HL-60 (cell line): ENCODE results near the gene TENM4.

Experiments used
- DNase-seq, 2 experiments: peaks; one replicate each; pipeline ENCODE4 v3.0.0-alpha.2; 2010 to 2020; ENCODE audit warnings: low read depth in 1 of 2, low spot score in 1 of 2
- H3K27ac ChIP-seq: fragments of 250-450 bp; sonication (Bioruptor Pico); replicated peaks from 2 replicates; pipeline ENCODE4 v1.5.1; 2020; ENCODE audit warnings: mild to moderate bottlenecking, moderate library complexity
- H3K27me3 ChIP-seq: fragments of 250-450 bp; sonication (Bioruptor Pico); 2 replicates; pipeline ENCODE4 v1.5.1; 2021; ENCODE audit warnings: mild to moderate bottlenecking, moderate library complexity; ENCODE audit not compliant: insufficient read depth, poor library complexity, severe bottlenecking
- H3K4me3 ChIP-seq: replicated peaks from 2 replicates; pipeline ENCODE4 v1.5.1; 2011; ENCODE audit warnings: mild to moderate bottlenecking, control low read depth, low read length; ENCODE audit not compliant: insufficient read depth
- GABPA ChIP-seq: IDR thresholded peaks from 2 replicates; pipeline ENCODE4 v1.6.1; 2012; ENCODE audit warnings: low read depth
- POLR2AphosphoS5 ChIP-seq: IDR thresholded peaks from 2 replicates; pipeline ENCODE4 v1.6.1; 2012; ENCODE audit warnings: low read depth
- SPI1 ChIP-seq: IDR thresholded peaks from 2 replicates; pipeline ENCODE4 v1.6.1; 2012; ENCODE audit warnings: low read depth, mild to moderate bottlenecking, borderline replicate concordance
- TF ChIP-seq, protein P1 (sequence below): IDR thresholded peaks from one replicate; pipeline ENCODE4 v1.5.1; 2011; ENCODE audit warnings: low read length, control low read depth, inconsistent platforms; ENCODE audit not compliant: insufficient read depth
- TF ChIP-seq, protein P2 (sequence below): IDR thresholded peaks from 2 replicates; pipeline ENCODE4 v1.6.1; 2012; ENCODE audit warnings: low read depth; ENCODE audit not compliant: insufficient replicate concordance

TENM4 gene

DNA sequence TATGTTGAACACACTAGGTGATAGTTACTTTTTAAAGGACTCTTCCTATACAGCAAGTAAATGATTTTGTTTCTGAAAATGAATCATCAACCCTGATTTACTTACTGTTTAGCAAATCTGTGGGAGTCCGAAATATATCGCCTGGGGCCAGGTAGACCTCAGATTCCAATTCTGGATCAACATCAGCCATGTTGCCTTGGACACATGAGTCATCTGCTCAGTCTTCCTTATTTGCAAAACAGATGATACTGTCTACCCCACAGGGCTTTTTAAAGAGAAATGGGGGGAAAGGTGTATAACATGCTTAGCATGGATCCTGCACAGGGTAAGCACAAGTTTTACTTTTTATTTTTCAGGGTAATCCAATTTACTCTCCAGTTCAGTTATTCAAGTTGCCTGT is 324.2 kb downstream of the TENM4 start:
- no peaks in the 10 kb centered on the region for H3K27me3 ChIP-seq
- no peak for TF ChIP-seq POLR2AphosphoS5
- no peak for TF ChIP-seq GABPA
- no peak for TF ChIP-seq SPI1
- TF ChIP-seq, protein P1, sequence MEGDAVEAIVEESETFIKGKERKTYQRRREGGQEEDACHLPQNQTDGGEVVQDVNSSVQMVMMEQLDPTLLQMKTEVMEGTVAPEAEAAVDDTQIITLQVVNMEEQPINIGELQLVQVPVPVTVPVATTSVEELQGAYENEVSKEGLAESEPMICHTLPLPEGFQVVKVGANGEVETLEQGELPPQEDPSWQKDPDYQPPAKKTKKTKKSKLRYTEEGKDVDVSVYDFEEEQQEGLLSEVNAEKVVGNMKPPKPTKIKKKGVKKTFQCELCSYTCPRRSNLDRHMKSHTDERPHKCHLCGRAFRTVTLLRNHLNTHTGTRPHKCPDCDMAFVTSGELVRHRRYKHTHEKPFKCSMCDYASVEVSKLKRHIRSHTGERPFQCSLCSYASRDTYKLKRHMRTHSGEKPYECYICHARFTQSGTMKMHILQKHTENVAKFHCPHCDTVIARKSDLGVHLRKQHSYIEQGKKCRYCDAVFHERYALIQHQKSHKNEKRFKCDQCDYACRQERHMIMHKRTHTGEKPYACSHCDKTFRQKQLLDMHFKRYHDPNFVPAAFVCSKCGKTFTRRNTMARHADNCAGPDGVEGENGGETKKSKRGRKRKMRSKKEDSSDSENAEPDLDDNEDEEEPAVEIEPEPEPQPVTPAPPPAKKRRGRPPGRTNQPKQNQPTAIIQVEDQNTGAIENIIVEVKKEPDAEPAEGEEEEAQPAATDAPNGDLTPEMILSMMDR, result no peak
- TF ChIP-seq, protein P2, sequence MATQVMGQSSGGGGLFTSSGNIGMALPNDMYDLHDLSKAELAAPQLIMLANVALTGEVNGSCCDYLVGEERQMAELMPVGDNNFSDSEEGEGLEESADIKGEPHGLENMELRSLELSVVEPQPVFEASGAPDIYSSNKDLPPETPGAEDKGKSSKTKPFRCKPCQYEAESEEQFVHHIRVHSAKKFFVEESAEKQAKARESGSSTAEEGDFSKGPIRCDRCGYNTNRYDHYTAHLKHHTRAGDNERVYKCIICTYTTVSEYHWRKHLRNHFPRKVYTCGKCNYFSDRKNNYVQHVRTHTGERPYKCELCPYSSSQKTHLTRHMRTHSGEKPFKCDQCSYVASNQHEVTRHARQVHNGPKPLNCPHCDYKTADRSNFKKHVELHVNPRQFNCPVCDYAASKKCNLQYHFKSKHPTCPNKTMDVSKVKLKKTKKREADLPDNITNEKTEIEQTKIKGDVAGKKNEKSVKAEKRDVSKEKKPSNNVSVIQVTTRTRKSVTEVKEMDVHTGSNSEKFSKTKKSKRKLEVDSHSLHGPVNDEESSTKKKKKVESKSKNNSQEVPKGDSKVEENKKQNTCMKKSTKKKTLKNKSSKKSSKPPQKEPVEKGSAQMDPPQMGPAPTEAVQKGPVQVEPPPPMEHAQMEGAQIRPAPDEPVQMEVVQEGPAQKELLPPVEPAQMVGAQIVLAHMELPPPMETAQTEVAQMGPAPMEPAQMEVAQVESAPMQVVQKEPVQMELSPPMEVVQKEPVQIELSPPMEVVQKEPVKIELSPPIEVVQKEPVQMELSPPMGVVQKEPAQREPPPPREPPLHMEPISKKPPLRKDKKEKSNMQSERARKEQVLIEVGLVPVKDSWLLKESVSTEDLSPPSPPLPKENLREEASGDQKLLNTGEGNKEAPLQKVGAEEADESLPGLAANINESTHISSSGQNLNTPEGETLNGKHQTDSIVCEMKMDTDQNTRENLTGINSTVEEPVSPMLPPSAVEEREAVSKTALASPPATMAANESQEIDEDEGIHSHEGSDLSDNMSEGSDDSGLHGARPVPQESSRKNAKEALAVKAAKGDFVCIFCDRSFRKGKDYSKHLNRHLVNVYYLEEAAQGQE, result no peak
- no peak overlapping the region for H3K4me3 ChIP-seq
- DNase-seq, result no peak
- no peak overlapping the region for H3K27ac ChIP-seq

DNA sequence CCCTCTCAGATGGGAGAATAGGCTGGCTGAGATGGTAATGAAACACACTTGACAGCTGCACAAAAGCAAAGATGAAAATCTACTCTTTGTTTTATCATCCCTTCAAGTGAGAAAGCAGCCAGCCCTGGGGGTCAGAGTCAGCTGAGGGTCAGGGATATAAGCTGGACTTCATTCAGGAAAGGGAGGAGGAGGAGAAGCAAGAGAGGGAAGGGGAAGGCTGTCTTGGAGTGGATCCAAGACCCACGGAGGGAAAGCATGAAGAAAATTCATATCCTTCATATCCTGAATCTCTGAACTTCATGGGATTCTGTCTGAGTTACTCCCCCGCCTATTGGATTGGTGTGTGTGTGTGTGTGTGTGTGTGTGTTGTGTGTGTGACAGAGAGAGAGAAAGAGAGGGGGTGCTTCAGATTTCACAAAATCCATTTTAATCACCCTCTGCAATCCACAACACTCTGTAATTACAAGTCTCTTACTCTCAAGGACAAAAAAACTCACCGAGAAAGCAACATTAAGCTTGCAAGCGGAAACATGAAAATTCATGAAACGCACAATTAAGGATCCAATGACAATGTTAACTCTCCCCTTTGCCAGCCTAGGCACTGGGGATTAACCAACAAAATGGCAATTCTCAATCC is 327.7 kb downstream of the TENM4 start:
- no peak overlapping the region for H3K27ac ChIP-seq
- TF ChIP-seq, protein P1, result no peak
- TF ChIP-seq SPI1 (no peak), POLR2AphosphoS5 (no peak), GABPA (no peak)
- TF ChIP-seq, protein P2, result no peak
- DNase-seq, result no peak
- H3K27me3 ChIP-seq, result no peaks in the 10 kb centered on the region
- H3K4me3 ChIP-seq, result no peak overlapping the region

DNA sequence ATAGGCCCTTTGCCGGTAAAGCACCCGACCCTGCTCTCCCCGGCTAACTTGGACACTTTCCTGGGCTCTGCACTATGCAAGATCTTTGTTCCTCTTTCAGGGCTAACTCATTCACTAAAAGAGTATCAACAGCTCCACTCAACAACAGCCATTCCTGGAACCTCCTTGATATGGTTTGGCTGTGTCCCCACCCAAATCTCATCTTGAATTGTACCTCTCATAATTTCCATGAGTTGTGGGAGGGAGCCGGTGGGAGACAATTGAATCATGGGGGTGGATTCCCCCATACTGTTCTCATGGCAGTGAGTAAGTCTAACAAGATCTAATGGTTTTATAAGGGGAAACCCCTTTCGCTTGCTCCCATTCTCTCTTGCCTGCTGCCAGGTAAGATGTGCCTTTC is 330.0 kb downstream of the TENM4 start:
- no peak for DNase-seq
- no peak overlapping the region for H3K27ac ChIP-seq
- TF ChIP-seq, protein P2, result no peak
- TF ChIP-seq, protein P1, result no peak
- no peak for TF ChIP-seq SPI1
- TF ChIP-seq GABPA, result no peak
- no peak for TF ChIP-seq POLR2AphosphoS5
- H3K4me3 ChIP-seq, result no peak overlapping the region
- no peaks in the 10 kb centered on the region for H3K27me3 ChIP-seq
